NCI-H1930 (cell line): ENCODE measurements around the gene MATN1.

ENCODE experiments used
- DNase-seq, 2 experiments: peaks; one replicate each; lab custom pipeline; 2025; lab: John Stamatoyannopoulos, UW

The MATN1 gene

GRCh38 chr1:30680879-30681278 lies 42.5 kb downstream of the MATN1 start:
- no peak for DNase-seq

DNA sequence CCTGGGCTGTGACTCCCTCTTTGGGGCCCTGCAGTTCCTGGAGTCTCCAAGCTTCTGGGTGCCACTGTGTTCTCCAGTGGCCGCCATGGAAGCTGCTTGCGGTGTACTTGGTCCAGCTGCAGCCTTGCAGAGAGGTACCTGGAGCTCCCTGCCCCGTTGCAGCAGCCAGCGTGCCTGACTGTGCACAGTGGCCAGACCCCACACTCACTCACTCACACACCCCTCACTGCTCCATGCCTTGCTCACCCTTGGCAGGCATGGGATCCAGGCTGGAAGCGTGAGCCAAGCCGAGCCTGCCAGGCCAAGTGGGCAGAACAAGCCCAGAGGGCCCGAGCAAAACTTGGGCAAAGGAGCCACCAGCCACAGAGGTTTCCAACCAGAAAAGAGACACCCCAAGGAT lies 43.0 kb downstream of the MATN1 start:
- no peak for DNase-seq

DNA sequence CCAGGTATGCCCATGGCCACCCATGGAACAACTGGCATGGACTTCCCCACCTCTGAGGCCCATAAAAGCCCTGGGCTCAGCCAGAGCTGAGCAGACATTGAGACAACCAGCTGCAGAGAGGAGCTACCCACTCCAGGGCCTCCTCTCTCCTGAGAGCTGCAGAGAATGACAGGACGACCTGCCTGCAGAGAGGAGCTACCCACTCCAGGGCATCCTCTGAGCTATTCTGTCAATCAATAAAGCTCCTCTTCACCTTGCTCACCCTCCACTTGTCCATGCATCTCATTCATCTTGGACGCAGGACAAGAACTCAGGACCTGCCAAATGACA lies 43.4 kb downstream of the MATN1 start:
- no peak for DNase-seq

- DNase-seq, result no peak
Observed at GRCh38 chr1:30679201-30679975, 44.0 kb downstream of the MATN1 start.

GRCh38 chr1:30678209-30678608 lies 45.2 kb downstream of the MATN1 start:
- no peak for DNase-seq

GRCh38 chr1:30677471-30677870 lies 45.9 kb downstream of the MATN1 start:
- DNase-seq, result no peak

DNA sequence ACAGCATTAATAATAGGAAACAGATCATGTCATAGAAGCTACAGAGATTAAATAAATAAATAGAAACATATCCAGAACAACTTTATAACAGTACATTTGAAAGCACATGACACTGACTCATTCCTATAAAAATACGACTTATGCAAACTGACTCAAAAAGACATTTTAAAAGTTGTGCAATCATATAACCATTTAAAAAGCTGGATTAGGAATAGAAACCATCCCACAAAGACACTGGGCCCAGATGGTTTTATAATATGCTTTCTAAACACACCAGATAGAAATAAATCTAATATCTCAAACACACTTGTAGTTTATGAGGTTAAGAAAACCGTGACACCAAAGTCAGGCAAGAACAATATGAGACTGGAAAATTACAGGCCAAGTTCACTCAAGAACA lies 47.6 kb downstream of the MATN1 start:
- no peak for DNase-seq

GRCh38 chr1:30675289-30675688 lies 48.1 kb downstream of the MATN1 start:
- no peak for DNase-seq

DNA sequence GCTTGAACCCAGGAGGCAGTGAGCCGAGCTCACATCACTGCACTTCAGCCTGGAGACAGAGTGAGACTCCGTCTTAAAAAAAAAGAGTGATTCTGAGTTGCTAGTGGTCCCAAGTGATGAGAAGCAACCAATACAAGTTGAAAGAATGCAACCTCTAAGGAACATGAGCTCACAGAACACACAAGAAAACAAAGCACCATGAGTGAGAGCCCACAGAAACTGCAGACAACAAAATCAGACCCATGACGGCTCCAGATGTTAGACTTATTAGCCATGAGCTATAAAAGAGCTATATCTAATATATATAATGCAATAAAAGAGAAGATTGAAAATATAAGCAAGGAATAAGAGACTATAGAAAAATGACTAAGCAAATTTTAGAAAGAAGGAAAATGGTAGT lies 50.0 kb downstream of the MATN1 start:
- DNase-seq, result no peak

DNA sequence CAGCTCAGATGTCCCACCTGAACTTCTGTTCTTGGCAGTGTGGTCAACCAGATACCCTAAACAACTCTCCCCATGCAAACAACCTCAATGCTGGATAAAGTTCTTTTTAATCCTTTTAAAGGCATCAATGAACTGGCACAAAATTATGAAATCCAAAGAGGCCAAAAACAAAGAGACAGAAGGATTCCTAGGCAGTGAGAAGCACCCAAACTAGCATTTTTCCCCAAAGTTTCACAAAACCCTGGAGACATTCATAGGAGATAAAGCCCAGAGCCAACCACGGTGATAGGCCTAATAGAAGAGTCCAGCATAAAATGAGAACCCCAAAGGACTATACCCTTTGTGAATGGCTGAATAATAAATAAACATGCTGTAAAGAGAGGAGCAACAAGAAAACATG lies 50.7 kb downstream of the MATN1 start:
- DNase-seq, result no peak

- no peak for DNase-seq
Observed at GRCh38 chr1:30670240-30671060, 52.9 kb downstream of the MATN1 start.

GRCh38 chr1:30668546-30669327 lies 54.6 kb downstream of the MATN1 start:
- DNase-seq, result no peak

- no peak for DNase-seq
Observed at GRCh38 chr1:30668024-30668423, 55.4 kb downstream of the MATN1 start.

- no peak for DNase-seq
Observed at GRCh38 chr1:30666756-30667273, 56.6 kb downstream of the MATN1 start.

- no peak for DNase-seq
Observed at GRCh38 chr1:30665216-30666010, 58.0 kb downstream of the MATN1 start.

DNA sequence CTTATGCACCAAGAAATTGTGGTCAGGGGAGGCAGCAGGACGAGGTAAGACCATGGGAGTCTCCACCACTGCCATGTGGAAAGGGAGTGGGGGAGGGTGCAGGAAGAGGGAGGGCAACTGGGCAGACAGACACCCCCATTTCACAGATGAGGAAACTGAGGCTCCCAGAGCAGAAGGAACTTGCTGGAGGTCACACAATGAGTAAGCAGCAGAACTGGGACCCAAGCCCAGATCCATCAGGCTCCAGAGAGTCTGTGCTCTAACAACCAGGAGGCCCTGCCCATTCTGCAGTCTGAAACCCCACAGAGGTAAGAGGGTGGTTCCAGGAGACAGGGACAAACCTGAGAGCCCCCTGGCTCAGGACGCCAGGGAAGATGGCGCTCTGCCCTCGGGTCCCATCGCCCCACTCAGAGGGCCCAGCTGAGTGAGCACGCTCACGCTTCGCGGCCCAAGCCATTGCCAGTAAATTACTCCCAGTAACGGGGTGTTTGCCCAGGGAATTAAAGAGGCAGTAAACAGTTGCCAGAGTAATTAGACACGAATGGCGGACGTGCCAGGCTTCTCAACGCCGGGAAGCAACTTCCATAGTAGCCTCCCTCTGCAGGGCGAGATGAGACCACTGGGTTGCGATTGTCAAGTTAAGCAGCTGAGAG lies 59.2 kb downstream of the MATN1 start:
- DNase-seq, result no peak

DNA sequence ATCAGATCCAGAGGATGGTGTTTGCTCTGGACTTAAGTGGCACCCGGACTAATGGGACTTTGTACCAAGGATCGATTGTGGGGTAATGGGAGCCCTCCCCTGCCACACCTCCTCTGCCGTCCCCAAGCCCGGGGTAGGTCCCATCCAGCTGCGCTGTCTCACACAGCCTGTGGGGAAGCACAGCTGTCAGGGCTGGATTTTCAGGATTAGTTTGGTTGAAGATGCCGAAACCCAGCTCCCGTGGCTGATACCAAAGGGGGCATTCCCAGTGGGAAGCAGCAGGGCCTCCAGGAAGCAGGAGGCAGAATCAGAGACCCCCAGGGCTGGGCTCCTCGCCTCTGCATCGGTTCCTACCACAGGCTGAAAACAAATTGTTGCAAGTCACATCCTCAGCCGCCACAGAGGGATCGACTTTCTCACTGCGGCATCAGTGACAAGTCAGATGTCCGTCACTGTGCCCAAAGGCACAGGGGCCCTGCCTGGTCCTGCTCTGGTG lies 59.7 kb downstream of the MATN1 start:
- DNase-seq, result no peak

DNA sequence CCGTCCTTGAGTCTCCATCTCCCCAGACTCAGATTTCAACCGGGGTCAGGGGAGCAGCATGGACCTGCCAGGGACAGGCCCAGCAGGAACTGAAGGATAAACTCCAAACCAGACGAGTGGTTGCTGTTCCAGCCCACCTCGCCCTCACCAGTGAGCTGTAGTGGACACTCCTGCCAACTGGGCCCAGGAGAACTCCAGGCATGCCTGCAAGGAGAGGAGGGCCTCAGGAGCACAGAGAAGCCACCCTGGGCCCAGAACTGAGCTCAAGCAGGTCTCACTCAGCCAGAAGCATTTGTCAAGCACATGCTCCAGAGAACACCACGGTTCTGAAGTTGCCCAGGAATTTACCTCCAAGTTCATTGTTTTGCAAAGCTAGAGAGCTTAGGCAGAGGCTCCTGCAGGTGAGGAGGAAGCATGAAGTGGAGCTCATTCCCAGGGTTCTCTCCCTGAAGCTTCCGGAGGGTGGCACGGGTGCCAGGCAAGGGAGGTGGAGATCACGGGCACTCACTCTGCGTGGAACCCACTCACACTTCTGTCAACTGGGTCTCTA lies 61.0 kb downstream of the MATN1 start:
- DNase-seq, result no peak

DNA sequence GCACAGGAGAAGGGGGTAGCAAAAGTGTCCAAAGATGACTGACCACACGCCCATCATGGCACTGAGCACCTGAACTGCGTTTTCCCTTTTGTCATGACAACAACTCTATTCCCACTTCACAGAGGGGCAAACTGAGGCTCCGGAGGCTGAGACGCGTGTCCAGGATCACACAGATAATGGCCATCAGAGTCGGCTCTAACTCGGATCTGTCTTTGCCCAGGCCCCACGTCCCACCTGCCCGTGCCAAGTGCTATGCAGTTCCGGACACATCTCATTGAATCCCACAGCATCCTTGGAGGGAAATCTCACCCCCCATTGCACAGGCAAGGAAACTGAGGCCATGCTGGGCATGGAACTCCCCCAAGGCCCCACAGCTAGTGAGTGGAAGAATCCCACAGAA lies 62.1 kb downstream of the MATN1 start:
- no peak for DNase-seq
